Omental fat pad (tissue), 4 donors: ENCODE results near the gene SCAMP4. TPM values are rescaled to one million over a fixed set of nuclear protein-coding genes. Genes with fewer than 3 reads are reported as not detected.

ENCODE experiments used
- ATAC-seq: fragments of 150-250 bp; one replicate; pipeline ENCODE4 v1.9.1; 2016; ENCODE audit warnings: mild to moderate bottlenecking, moderate library complexity; ENCODE audit not compliant: low FRiP score
- DNase-seq: peaks from one replicate; pipeline ENCODE4 v3.0.0-alpha.2; 2019; ENCODE audit warnings: low spot score
- CTCF ChIP-seq, 3 donors: fragments of 450-650 bp; IDR thresholded peaks; one replicate each; pipeline ENCODE4 v1.5.1; 2016 to 2017; ENCODE audit warnings: antibody characterized with exemption in 3 of 3, mild to moderate bottlenecking in 3 of 3, moderate library complexity in 2 of 3
- total RNA-seq, 4 donors: library from RNA; depleted of rRNA; stranded (reverse); fragments of >200 nt; gene quantifications; one replicate each; pipeline ENCODE4 v1.1.0, GENCODE V29; 2016

Gene SCAMP4
- total RNA-seq, 4 donors from 2014 or later = 38.0 to 57.8 (median 45.6) TPM

- ATAC-seq = no peak
- DNase-seq = no peak
- TF ChIP-seq CTCF (IDR thresholded peaks at IDR 0.05) = no peak
Measured at GRCh38 chr19:1974381-1975161, 69.4 kb downstream of the SCAMP4 start.

- ATAC-seq (no peak), DNase-seq (no peak)
- TF ChIP-seq CTCF (IDR thresholded peaks at IDR 0.05) = no peak
Measured at GRCh38 chr19:1975162-1975480, 69.9 kb downstream of the SCAMP4 start.

Other genes starting within 250 kb of the SCAMP4 start
- not detected for gene ONECUT3, start 151.9 kb upstream of the SCAMP4 start, total RNA-seq
- 1 to 10 TPM in 3 of 4 donors, under 1 TPM in 1; 0.88 to 2.4 (median 1.9) TPM for gene ATP8B3, start 93.1 kb upstream of the SCAMP4 start, total RNA-seq
- gene REXO1, start 56.9 kb upstream of the SCAMP4 start, total RNA-seq = 10 to 100 TPM; 17.0 to 31.3 (median 19.6) TPM
- 10 to 100 TPM in 1 of 4 donors, 1 to 10 TPM in 3; 4.0 to 19.5 (median 6.7) TPM for gene KLF16, start 41.8 kb upstream of the SCAMP4 start, total RNA-seq
- 100 to 1,000 TPM in 1 of 4 donors, 10 to 100 TPM in 3; 70.1 to 117 (median 87.8) TPM for gene ABHD17A, start 19.9 kb upstream of the SCAMP4 start, total RNA-seq
- 1 to 10 TPM; 2.4 to 6.2 (median 3.9) TPM for gene ADAT3, start within 50 bp of the SCAMP4 start, total RNA-seq
- gene CSNK1G2, start 35.8 kb downstream of the SCAMP4 start, total RNA-seq = 10 to 100 TPM; 49.3 to 76.6 (median 52.3) TPM
- gene BTBD2, start 110.3 kb downstream of the SCAMP4 start, total RNA-seq = 10 to 100 TPM; 37.1 to 58.3 (median 52.8) TPM
- 100 to 1,000 TPM; 133 to 232 (median 178) TPM for gene MKNK2, start 145.8 kb downstream of the SCAMP4 start, total RNA-seq
- gene MOB3A, start 190.9 kb downstream of the SCAMP4 start, total RNA-seq = 10 to 100 TPM; 29.7 to 51.7 (median 44.8) TPM
- gene IZUMO4, start 191.5 kb downstream of the SCAMP4 start, total RNA-seq = 1 to 10 TPM; 3.7 to 5.5 (median 4.6) TPM
- gene AP3D1, start 246.2 kb downstream of the SCAMP4 start, total RNA-seq = 100 to 1,000 TPM in 1 of 4 donors, 10 to 100 TPM in 3; 66.7 to 107 (median 79.6) TPM